Chondrocyte (in vitro differentiated cells): Measurements from ENCODE around the gene KREMEN2. TPM values are rescaled to one million over a fixed set of nuclear protein-coding genes. Genes with fewer than 3 reads are reported as not detected.

Experiments
- DNase-seq: peaks from one replicate; pipeline ENCODE4 v3.0.0; 2021; ENCODE audit warnings: mixed read lengths, low spot score
- H3K27ac Mint-ChIP-seq: one replicate; pipeline ENCODE4 v1.8.0; 2021; ENCODE audit warnings: mild to moderate bottlenecking, moderate library complexity, mixed read lengths; ENCODE audit not compliant: unreplicated experiment
- H3K27me3 Mint-ChIP-seq: 2 replicates; pipeline ENCODE4 v1.8.0; 2021; ENCODE audit warnings: low read depth, mixed read lengths
- H3K36me3 Mint-ChIP-seq: 2 replicates; pipeline ENCODE4 v1.8.0; 2021; ENCODE audit warnings: low read depth, mixed read lengths
- H3K4me1 Mint-ChIP-seq: 2 replicates; pipeline ENCODE4 v1.8.0; 2021; ENCODE audit warnings: low read depth, mild to moderate bottlenecking, mixed read lengths
- H3K4me3 Mint-ChIP-seq: one replicate; pipeline ENCODE4 v1.8.0; 2021; ENCODE audit warnings: mild to moderate bottlenecking, moderate library complexity, mixed read lengths; ENCODE audit not compliant: unreplicated experiment
- H3K9me3 Mint-ChIP-seq: 2 replicates; pipeline ENCODE4 v1.8.0; 2021; ENCODE audit warnings: low read depth, mixed read lengths
- CTCF ChIP-seq: fragments of 200-600 bp; sonication (generic); IDR thresholded peaks from 2 replicates; pipeline ENCODE4 v1.5.0; 2021; ENCODE audit warnings: antibody characterized with exemption, mild to moderate bottlenecking, moderate library complexity
- total RNA-seq: library from RNA; stranded (reverse); gene quantifications from 3 replicates; pipeline ENCODE4 v1.2.1, GENCODE V29; 2021

Gene KREMEN2
- total RNA-seq, 1 donor from 2014 or later, result not detected

- peaks cover 8% of the 10 kb centered on the region for H3K4me1 Mint-ChIP-seq
- H3K36me3 Mint-ChIP-seq, result no peaks in the 10 kb centered on the region
- no peaks in the 10 kb centered on the region for H3K9me3 Mint-ChIP-seq
- peaks cover 20% of the 10 kb centered on the region for H3K27me3 Mint-ChIP-seq
- no peak overlapping the region for H3K4me3 Mint-ChIP-seq
- DNase-seq, result peak; percentile 83
- no peak for TF ChIP-seq CTCF
- H3K27ac Mint-ChIP-seq, result no peak overlapping the region
Observed at GRCh38 chr16:2962334-2963073, 1.6 kb upstream of the KREMEN2 start.

GRCh38 chr16:2963074-2963722 is 877 bp upstream of the KREMEN2 start:
- H3K9me3 Mint-ChIP-seq, result no peaks in the 10 kb centered on the region
- DNase-seq, result no peak
- no peak for TF ChIP-seq CTCF
- peaks cover 10% of the 10 kb centered on the region for H3K4me1 Mint-ChIP-seq
- peaks cover 20% of the 10 kb centered on the region for H3K27me3 Mint-ChIP-seq
- no peaks in the 10 kb centered on the region for H3K36me3 Mint-ChIP-seq
- peak overlapping the region; percentile 60 for H3K4me3 Mint-ChIP-seq
- no peak overlapping the region for H3K27ac Mint-ChIP-seq

- no peak for TF ChIP-seq CTCF
- Mint-ChIP-seq H3K4me3 (no peak overlapping the region), H3K27me3 (peaks cover 17% of the 10 kb centered on the region), H3K36me3 (no peaks in the 10 kb centered on the region), H3K4me1 (peaks cover 15% of the 10 kb centered on the region), H3K9me3 (no peaks in the 10 kb centered on the region), H3K27ac (no peak overlapping the region)
- no peak for DNase-seq
Observed at GRCh38 chr16:2964475-2965336, 631 bp downstream of the KREMEN2 start.

- no peaks in the 10 kb centered on the region for H3K36me3 Mint-ChIP-seq
- H3K9me3 Mint-ChIP-seq, result no peaks in the 10 kb centered on the region
- TF ChIP-seq CTCF, result no peak
- peaks cover 21% of the 10 kb centered on the region for H3K4me1 Mint-ChIP-seq
- H3K4me3 Mint-ChIP-seq, result no peak overlapping the region
- no peak overlapping the region for H3K27ac Mint-ChIP-seq
- DNase-seq, result peak; percentile 88
- H3K27me3 Mint-ChIP-seq, result peaks cover 11% of the 10 kb centered on the region
Observed at GRCh38 chr16:2966043-2966807, 2.1 kb downstream of the KREMEN2 start.
